GM10266 (cell line): ENCODE measurements around the gene MLLT10.
"Not testable (repeated sequence)": the region's sequence is repeated elsewhere in the genome, so short reads cannot be mapped to it uniquely, and the experiment has no call there.

Experiments used
- DNase-seq: peaks from one replicate; pipeline ENCODE4 v3.0.0; 2012; ENCODE audit errors: extremely low spot score
- CTCF ChIP-seq: IDR thresholded peaks from 2 replicates; pipeline ENCODE4 v1.5.1; 2012; ENCODE audit warnings: mild to moderate bottlenecking, low read depth; ENCODE audit not compliant: control insufficient read depth, insufficient read depth; ENCODE audit errors: missing control alignments

The MLLT10 gene

GRCh38 chr10:21625623-21626229 is 91.7 kb downstream of the MLLT10 start:
- TF ChIP-seq CTCF = no peak
- DNase-seq = no peak

DNA sequence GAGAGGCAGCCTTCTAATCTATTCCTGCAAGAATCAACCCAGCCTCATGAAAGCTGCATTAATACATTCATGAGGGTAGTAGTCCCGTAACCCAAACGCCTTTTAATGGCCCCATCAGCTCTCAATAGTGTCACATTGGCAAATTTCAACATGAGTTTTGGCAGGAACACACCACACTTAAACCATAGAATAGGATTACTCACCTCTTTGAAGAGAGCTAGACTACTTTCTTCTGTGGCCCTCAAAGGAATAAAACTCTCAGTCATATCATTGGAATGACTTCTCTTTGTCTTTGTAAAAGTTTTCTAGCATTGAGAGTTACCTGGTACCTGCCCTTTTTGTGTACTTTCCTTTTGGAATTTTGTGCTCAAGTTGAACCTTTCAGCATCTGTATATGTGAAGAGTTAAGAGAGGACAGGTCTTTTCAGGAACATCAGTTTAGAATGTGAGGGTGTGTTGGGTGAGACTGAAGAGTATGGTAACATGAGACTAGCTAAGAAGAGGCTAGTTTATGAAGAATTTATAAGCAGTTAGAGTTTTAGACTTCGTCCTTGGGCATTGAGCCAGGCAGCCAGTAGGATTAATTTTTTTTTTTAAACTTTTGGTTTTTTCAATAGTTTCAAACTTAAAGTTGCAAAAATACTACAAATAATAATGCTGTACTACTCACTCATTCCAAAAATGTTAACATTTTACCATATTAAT is 92.6 kb downstream of the MLLT10 start:
- no peak for DNase-seq
- no peak for TF ChIP-seq CTCF

- DNase-seq = no peak
Measured at GRCh38 chr10:21627331-21627730, 93.3 kb downstream of the MLLT10 start.

GRCh38 chr10:21628023-21628422 is 94.0 kb downstream of the MLLT10 start:
- TF ChIP-seq CTCF = no peak
- no peak for DNase-seq

More at GRCh38 chr10:21627331-21627730, 93.3 kb downstream of the MLLT10 start:
- no peak for TF ChIP-seq CTCF

GRCh38 chr10:21628645-21629044 is 94.6 kb downstream of the MLLT10 start:
- DNase-seq = not testable (repeated sequence)

GRCh38 chr10:21634599-21635365 is 100.8 kb downstream of the MLLT10 start:
- no peak for DNase-seq
- TF ChIP-seq CTCF = no peak

- DNase-seq = no peak
- no peak for TF ChIP-seq CTCF
Measured at GRCh38 chr10:21637795-21638194, 103.8 kb downstream of the MLLT10 start.
